Midbrain (tissue), 1 donor: Measurements from ENCODE around the gene TNFRSF14.
"Not testable (repeated sequence)": the region's sequence is repeated elsewhere in the genome, so short reads cannot be mapped to it uniquely, and the experiment has no call there.

Source experiments
- DNase-seq: peaks from one replicate; lab custom pipeline; 2025; lab: John Stamatoyannopoulos, UW

The TNFRSF14 gene

DNA sequence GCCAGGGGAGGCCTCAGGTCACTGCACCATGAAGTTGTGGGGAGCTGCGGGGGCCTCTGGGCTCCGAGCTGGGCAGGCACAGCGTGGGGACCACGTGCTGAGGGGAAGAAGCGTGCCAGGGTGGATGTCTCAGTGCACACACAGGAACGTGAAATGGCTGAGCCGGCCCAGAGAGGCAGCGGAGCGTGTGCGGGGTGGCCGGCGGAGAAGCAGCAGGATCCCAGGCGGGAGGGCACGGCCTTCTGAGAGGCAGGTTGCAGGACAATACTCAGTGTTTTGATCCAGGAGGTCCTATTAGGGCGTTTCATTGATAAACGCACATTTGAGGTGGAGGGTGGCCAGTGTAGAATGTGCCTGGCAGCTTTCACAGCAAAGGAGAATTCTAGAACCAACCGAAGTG, 12.9 kb downstream of the TNFRSF14 start:
- DNase-seq, result no peak

GRCh38 chr1:2569703-2570102, 13.5 kb downstream of the TNFRSF14 start:
- DNase-seq, result not testable (repeated sequence)

DNA sequence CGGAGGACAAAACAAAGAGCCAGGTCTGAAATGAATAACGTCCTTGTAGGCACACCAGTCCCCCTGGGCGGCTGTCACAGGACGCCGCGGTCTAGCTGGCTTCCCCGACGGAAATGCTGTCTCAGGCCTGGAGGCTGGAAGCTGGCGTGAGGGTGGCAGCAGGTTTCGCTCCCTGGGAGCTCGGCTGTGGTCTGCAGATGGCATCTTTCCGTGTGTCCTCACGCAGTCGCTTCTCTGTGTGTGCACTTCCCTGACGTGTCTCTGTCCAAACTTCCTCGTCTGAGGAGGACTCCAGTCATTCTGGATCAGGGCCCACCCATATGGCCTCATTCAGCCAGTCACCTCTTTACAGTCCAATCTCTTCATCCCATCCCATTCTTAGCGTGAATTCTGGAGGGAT, 14.2 kb downstream of the TNFRSF14 start:
- DNase-seq, result no peak

DNA sequence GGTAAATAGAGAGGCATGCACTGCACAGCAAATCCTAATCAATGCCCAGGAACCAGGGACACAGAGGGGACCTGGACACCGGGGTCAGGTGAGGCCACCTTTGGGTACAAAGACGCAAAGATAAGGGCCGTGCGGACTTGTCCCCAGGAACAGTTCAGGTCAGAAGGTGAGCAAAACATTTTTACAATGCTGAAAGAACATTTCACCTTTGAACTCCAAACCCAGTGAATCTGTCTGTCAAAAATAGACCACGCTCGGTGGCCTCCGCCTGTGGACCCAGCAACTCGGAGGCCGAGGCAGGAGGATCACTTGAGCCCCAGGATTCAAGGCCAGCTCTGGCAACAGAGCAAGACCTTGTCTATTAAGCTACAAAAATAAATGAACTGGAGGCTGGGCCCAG, 15.2 kb downstream of the TNFRSF14 start:
- no peak for DNase-seq

GRCh38 chr1:2573250-2573920, 17.2 kb downstream of the TNFRSF14 start:
- DNase-seq, result no peak

GRCh38 chr1:2574350-2574749, 18.2 kb downstream of the TNFRSF14 start:
- DNase-seq, result no peak

DNA sequence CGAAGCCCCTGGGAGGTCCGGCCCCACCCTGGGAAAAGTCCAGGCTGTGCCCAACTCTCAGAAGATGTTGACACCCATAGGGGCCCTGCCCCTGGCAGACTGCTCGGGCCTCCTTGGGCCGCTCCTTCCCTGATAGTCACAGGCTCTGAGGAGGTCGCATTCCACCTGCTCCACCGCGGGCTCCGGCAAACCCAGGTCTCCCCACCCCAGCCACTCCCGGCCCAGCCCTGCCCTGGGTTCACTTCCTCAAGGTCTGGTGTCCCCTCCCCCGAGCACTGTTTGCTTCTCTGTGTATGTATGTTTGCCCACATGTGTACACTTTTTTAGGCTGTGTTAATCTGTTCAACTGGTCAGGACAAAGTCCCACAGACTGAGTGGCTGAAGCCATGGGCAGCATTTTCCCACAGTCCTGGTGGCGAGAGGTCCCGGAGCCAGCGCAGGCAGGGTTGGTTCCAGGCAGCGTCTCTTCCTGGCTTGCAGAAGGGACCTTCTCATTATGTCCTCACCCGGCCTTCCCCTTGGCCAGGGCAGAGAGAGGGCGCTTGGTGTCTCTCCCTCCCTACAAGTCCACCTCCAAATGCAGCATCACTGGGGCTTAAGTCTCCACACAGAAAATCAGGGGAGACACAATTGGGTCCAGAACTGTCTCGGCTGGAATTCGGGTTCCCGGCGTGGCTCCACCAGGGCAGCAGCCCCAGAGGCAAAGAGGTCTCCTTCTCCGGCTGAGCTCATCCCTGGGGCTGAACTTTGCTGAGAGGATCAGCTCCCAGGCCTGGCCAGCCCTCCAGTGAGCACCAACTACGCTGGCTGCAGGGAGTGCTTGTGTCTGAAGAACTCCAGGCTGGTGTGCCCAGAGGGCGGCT, 19.9 kb downstream of the TNFRSF14 start:
- no peak for DNase-seq

GRCh38 chr1:2577565-2578075, 21.4 kb downstream of the TNFRSF14 start:
- DNase-seq, result not testable (repeated sequence)

DNA sequence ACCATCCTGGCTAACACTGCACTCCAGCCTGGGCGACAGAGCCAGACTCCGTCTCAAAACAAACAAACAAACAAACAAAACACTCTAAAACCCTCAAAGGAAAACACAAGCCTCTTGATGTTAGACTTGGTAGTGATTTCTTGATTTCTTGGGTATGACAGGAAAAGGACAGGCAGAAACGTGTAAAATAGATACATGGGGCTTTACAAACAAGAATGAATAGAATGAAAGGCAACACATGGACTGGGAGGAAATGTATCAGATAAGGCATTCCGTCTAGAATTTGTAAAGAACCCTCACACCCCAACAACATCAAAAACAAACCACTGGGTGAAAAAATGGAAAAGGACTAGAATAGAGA, 22.6 kb downstream of the TNFRSF14 start:
- DNase-seq, result no peak

DNA sequence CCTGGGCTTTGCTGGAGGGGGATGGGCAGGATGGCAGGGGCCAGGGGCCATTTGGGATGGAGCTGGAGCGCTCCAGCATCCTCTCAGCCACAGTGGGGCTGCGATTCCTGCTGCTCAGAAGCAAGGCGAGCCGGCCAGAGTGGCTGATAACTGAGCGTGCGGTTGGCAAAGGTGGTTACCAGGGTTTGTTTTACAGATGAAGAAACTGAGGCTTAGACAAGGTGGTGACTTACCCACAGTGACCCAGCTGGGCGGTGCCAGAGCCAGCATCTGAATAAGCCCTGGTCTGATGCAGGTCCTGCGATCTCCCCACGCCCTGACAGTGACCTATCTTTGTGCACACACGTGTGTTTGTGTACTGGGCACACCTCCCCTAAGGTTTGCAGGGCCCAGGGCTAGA, 24.5 kb downstream of the TNFRSF14 start:
- DNase-seq, result no peak

DNA sequence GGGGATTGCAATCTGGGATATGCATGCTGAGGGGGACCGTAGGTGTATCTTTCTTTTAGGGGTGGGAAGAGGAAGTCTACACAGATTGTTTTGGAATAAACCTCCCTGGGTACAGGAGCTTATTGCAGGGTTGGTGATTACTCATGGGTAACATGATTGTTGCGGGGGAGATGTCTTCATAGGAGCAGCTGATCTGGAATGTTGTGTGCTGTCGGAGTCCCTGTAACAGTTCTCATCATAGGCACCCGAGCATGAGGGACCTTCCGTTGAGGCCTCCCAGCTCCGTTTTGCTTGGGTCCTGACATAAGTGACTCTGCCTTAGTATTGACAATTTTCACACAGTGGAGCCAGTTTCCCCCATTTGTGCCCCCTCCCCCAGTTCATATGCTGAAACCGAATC, 26.2 kb downstream of the TNFRSF14 start:
- no peak for DNase-seq

DNA sequence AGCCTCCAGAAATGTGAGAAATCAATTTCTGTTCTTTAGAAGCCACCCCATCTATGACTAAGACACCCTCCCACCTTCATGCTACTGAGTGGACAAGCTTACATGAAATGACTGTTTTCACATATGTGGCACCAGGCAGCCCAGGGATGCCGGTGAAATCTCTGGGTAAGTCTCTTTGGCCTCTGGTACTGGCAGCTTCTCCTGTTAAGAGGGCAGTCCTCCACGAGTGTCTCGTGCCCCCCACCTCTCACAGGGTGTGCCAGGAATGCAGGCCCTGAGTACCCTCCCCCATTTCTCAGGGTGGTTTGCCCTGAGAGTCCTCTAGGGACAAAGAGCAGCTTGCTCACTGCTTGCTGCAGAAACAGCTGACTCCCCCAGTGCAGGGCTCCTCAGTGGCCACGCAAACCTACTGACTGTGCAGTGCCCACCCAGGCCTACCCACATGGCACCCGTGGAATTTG, 27.2 kb downstream of the TNFRSF14 start:
- DNase-seq, result no peak

- no peak for DNase-seq
These were observed 27.7 kb downstream of the TNFRSF14 start for GRCh38 chr1:2583871-2584351.

DNA sequence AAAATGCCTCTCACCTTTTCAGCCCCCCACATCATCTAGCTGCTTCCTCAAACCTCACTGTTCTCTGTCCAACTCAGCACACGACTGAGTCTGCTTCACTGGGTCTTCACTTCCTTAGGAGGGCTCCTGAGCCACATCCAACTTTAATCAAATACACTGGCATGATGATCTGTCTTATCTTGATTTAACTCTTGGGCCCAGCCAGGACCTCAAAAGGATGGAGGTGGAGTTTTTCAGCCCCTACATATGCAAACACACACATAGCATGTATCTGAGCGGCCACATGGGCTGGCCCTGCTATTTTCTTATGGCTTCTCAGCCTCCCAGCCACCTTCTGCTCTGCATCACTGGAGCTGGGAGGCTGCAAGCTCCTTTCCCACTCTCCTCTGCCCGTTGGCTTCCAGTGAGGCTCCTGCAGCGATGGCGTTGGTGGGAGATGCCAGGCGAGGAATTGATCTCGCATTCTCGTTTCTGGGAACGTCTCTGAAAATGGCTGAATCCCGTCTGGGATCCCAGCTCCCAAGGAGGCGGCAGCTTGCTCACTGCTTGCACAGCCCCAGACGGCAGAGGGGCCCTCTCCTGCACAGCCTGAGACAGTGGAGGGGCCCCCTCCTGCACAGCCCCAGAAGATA, 28.6 kb downstream of the TNFRSF14 start:
- DNase-seq, result no peak

DNA sequence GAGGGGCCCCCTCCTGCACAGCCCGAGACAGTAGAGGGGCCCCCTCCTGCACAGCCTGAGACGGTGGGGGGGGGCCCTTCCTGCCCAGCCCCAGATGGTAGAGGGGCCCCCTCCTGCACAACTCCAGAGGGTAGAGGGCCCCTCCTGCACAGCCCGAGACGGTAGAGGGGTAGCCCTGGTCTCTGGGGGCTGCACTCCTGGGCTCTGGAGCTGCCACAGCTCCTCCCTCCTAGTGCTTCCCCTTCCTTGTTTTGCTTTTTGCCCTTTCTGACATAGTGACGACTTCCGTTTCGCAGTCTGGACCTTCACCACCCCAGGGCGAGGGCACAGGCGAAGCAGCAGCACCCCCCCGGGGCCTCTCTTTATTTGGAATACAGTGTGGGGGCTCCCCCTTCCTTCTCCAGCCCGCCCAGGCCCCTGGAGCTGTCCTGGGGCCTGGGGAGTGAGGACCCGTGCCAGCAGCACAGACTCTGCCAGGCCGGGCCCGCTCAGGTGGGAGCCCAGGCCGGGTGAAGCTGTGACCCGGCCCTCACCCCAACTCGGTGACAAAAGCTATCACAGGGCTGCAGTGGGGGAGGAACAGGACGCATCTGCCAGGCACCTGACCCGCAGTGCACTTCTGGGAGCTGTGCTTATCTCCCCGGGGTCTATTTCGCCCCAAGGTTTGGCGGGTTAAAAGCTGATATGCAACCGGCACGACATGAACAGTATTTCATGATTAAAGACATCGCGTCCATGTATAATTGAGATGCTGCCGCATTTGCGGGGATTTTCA, 29.3 kb downstream of the TNFRSF14 start:
- DNase-seq, result peak; percentile 59

- DNase-seq, result peak; percentile 98
These were observed 30.2 kb downstream of the TNFRSF14 start, which contains the start of gene PRXL2B for GRCh38 chr1:2586154-2587070. PRXL2B (plus strand) TSS chr1:2586777; CDS start chr1:2586886, 109 bp downstream.

GRCh38 chr1:2587071-2587859, 31.1 kb downstream of the TNFRSF14 start:
- DNase-seq, result no peak

- no peak for DNase-seq
These were observed 31.8 kb downstream of the TNFRSF14 start for GRCh38 chr1:2587860-2588571.
